Progenitor cell of endocrine pancreas (in vitro differentiated cells): ENCODE results near the gene UBL3. TPM values are rescaled to one million over a fixed set of nuclear protein-coding genes. Genes with fewer than 3 reads are reported as not detected.

ENCODE experiments used
- DNase-seq: peaks from one replicate; pipeline ENCODE4 v3.0.0; 2021; ENCODE audit warnings: low spot score; ENCODE audit not compliant: unreplicated experiment
- H3K27ac Mint-ChIP-seq: 2 replicates; pipeline ENCODE4 v1.8.0; 2021; ENCODE audit warnings: mild to moderate bottlenecking, moderate library complexity, mixed read lengths
- H3K27me3 Mint-ChIP-seq: 2 replicates; pipeline ENCODE4 v1.8.0; 2021; ENCODE audit warnings: mixed read lengths
- H3K36me3 Mint-ChIP-seq: 2 replicates; pipeline ENCODE4 v1.8.0; 2022; ENCODE audit warnings: mixed read lengths; ENCODE audit not compliant: insufficient read depth
- H3K4me1 Mint-ChIP-seq: 2 replicates; pipeline ENCODE4 v1.8.0; 2021; ENCODE audit warnings: low read depth, mixed read lengths
- H3K4me3 Mint-ChIP-seq: 2 replicates; pipeline ENCODE4 v1.8.0; 2021; ENCODE audit warnings: low read depth, mild to moderate bottlenecking, moderate library complexity, mixed read lengths
- H3K9me3 Mint-ChIP-seq: 2 replicates; pipeline ENCODE4 v1.8.0; 2021; ENCODE audit warnings: low read depth, mixed read lengths
- total RNA-seq: library from RNA; stranded (reverse); gene quantifications from 2 replicates; pipeline ENCODE4 v1.2.1, GENCODE V29; 2021
- TF ChIP-seq, protein P1 (sequence below): fragments of 200-600 bp; sonication (generic); IDR thresholded peaks from one replicate; pipeline ENCODE4 v1.5.0; 2021; ENCODE audit warnings: antibody characterized with exemption, mild to moderate bottlenecking; ENCODE audit not compliant: unreplicated experiment

The UBL3 gene
- total RNA-seq, 1 donor from 2014 or later = 36.0 TPM

DNA sequence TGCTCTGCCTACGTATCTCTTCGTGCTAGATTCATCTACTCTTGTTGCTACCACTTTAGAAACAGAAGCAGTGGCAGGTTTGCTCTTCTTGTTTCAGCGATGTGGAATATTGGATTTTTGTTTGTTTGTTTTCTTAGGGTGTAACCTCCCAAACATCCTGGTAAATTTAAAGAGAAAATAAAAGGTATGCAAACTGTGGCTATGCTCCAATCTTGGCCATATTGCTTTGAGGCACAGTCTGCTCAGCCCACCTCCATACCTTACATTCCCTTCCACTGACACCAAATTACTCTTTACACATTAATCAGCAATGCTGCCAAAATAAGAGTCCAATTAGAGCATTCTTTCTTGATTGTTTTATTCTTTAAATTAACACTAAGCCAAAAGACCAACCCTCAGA lies 25.2 kb upstream of the UBL3 start:
- Mint-ChIP-seq H3K4me1 (peaks cover 22% of the 10 kb centered on the region), H3K27ac (no peak overlapping the region)
- no peak for DNase-seq

GRCh38 chr13:29868581-29868980 lies 18.2 kb upstream of the UBL3 start:
- no peaks in the 10 kb centered on the region for H3K36me3 Mint-ChIP-seq
- peaks cover 7% of the 10 kb centered on the region for H3K4me1 Mint-ChIP-seq

More for the DNA sequence above, 25.2 kb upstream of the UBL3 start:
- TF ChIP-seq, protein P1, sequence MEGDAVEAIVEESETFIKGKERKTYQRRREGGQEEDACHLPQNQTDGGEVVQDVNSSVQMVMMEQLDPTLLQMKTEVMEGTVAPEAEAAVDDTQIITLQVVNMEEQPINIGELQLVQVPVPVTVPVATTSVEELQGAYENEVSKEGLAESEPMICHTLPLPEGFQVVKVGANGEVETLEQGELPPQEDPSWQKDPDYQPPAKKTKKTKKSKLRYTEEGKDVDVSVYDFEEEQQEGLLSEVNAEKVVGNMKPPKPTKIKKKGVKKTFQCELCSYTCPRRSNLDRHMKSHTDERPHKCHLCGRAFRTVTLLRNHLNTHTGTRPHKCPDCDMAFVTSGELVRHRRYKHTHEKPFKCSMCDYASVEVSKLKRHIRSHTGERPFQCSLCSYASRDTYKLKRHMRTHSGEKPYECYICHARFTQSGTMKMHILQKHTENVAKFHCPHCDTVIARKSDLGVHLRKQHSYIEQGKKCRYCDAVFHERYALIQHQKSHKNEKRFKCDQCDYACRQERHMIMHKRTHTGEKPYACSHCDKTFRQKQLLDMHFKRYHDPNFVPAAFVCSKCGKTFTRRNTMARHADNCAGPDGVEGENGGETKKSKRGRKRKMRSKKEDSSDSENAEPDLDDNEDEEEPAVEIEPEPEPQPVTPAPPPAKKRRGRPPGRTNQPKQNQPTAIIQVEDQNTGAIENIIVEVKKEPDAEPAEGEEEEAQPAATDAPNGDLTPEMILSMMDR = no peak
- Mint-ChIP-seq H3K27me3 (no peaks in the 10 kb centered on the region), H3K9me3 (no peaks in the 10 kb centered on the region), H3K4me3 (no peak overlapping the region), H3K36me3 (no peaks in the 10 kb centered on the region)

GRCh38 chr13:29865934-29866333 lies 15.5 kb upstream of the UBL3 start:
- Mint-ChIP-seq H3K9me3 (peaks cover 7% of the 10 kb centered on the region), H3K27me3 (no peaks in the 10 kb centered on the region), H3K4me1 (peaks cover 3% of the 10 kb centered on the region), H3K36me3 (no peaks in the 10 kb centered on the region), H3K4me3 (no peak overlapping the region), H3K27ac (no peak overlapping the region)
- TF ChIP-seq, protein P1 = no peak
- no peak for DNase-seq

More at GRCh38 chr13:29868581-29868980, 18.2 kb upstream of the UBL3 start:
- Mint-ChIP-seq H3K27ac (no peak overlapping the region), H3K4me3 (no peak overlapping the region), H3K27me3 (no peaks in the 10 kb centered on the region), H3K9me3 (peaks cover 4% of the 10 kb centered on the region)
- TF ChIP-seq, protein P1 = no peak
- DNase-seq = no peak

DNA sequence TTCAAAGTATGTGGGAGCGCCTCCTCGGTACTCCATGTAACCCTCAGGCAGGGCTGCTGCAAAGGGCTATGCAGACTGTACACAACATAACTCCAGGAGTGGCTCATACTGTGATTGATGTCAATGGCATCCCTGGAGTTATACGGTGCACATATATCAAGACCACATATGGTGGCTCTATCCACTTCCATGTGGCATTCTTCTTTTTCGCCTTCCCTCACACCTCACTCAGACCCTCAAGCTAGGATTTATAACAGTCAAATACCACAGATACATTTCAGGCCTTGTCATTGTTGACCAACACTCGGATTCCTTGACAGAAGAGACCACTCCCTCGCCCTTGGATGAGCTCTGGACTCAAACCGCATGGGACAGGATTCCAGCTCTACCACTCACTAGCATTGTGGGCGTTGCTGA lies 11.3 kb upstream of the UBL3 start:
- H3K4me1 Mint-ChIP-seq = peaks cover 12% of the 10 kb centered on the region
- H3K9me3 Mint-ChIP-seq = peaks cover 7% of the 10 kb centered on the region
- DNase-seq = no peak
- TF ChIP-seq, protein P1 = no peak
- no peaks in the 10 kb centered on the region for H3K36me3 Mint-ChIP-seq
- H3K4me3 Mint-ChIP-seq = no peak overlapping the region
- no peak overlapping the region for H3K27ac Mint-ChIP-seq
- no peaks in the 10 kb centered on the region for H3K27me3 Mint-ChIP-seq

DNA sequence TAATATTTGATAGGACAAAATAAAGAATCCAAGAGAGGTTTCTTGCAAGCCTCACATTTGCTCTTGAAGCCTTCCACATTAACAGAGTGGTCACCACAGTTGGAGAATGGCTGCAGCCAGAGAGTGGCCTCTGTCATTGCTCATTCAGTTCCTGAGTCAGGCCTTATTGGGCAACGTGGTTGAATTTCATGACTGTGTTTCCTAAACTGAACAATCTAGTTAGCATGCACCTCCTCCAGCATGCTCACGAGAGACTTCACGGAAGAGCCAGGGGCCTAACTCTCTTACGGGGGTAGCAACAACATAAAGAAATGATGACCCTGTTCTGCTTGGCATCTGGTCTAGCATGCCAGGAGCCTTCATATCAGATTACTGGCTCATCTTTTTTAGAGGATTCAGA lies 9.6 kb upstream of the UBL3 start:
- peaks cover 7% of the 10 kb centered on the region for H3K9me3 Mint-ChIP-seq
- no peak overlapping the region for H3K27ac Mint-ChIP-seq
- DNase-seq = no peak
- no peak overlapping the region for H3K4me3 Mint-ChIP-seq
- peaks cover 21% of the 10 kb centered on the region for H3K4me1 Mint-ChIP-seq
- no peaks in the 10 kb centered on the region for H3K27me3 Mint-ChIP-seq
- H3K36me3 Mint-ChIP-seq = no peaks in the 10 kb centered on the region
- TF ChIP-seq, protein P1 = no peak
